ENCODE measurements around the gene ULK4.
"Not testable (repeated sequence)": the region's sequence is repeated elsewhere in the genome, so short reads cannot be mapped to it uniquely, and the experiment has no call there.

ULK4 gene

GRCh38 chr3:41581700-41582099, 380.2 kb downstream of the ULK4 start:
- DNase-seq (ENCODE audit: low read depth in 2 of 2, low spot score in 1 of 2) = no peak

GRCh38 chr3:41580274-41580959, 381.5 kb downstream of the ULK4 start:
- no peak for DNase-seq (ENCODE audit: low read depth in 2 of 2, low spot score in 1 of 2)

DNA sequence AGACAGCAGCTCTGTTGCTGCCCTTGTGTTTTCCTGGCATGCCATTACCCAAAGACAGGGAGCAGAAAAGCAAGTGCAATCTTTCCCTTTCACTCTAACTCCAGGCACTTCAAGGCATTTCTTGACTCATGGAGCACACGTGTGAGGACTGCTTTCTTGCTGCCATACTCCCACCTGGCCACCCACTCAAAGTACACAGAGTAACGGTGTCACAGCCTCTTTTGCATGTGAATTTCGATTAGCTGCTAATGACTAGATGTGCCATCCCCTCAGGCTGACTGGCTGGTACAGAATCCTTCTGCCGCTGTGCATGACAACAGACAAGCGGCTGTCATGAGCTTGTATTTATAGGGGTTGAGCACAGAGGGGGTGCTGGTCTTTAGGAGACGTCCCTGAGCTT, 382.0 kb downstream of the ULK4 start:
- no peak for DNase-seq (ENCODE audit: low read depth in 2 of 2, low spot score in 1 of 2)

- no peak for DNase-seq (ENCODE audit: low read depth in 2 of 2, low spot score in 1 of 2)
Observed at GRCh38 chr3:41578798-41579197, 383.1 kb downstream of the ULK4 start.

DNA sequence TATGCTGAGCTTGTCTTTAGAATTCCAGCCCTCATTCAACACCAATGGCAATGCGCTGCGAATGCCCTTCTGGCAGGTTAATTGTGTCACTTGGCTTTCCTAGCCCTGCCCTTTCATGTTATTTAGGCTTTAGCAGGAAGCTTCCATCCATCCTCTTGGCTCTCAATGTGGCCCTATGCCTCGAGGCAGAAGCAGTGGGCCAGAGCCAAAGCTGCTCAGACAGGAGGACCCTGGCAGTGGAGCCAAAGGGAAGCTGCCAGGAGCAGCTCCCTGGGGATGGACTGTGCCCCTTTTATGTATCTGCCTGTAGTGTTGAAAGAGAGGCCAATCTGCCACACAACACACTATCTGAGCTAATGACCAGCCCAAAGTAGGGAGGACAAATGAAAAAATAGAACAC, 386.2 kb downstream of the ULK4 start:
- no peak for DNase-seq (ENCODE audit: low read depth in 2 of 2, low spot score in 1 of 2)

- no peak for DNase-seq (ENCODE audit: low read depth in 2 of 2, low spot score in 1 of 2)
Observed at GRCh38 chr3:41574900-41575299, 387.0 kb downstream of the ULK4 start.

GRCh38 chr3:41573591-41573990, 388.3 kb downstream of the ULK4 start:
- no peak for DNase-seq (ENCODE audit: low read depth in 2 of 2, low spot score in 1 of 2)

DNA sequence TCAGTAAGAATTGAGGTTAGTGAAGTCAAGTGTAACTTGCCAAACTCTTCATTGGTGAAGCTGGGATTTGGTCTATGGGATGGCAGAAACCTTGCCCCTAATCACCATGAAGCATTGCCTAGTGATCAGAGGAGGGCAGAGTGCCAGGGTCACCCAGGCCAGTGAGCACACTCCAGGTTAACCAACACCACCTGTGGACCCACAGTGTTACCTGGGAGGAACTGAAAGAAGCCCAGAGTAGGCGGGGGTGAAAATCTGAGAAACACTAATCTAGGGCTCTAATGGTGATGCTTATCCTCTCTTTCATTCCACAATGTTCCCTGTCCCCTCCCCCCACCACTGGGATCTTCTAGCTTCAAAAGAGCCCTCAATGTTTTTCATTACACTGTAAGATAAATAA, 389.8 kb downstream of the ULK4 start:
- DNase-seq (ENCODE audit: low read depth in 2 of 2, low spot score in 1 of 2) = no peak

DNA sequence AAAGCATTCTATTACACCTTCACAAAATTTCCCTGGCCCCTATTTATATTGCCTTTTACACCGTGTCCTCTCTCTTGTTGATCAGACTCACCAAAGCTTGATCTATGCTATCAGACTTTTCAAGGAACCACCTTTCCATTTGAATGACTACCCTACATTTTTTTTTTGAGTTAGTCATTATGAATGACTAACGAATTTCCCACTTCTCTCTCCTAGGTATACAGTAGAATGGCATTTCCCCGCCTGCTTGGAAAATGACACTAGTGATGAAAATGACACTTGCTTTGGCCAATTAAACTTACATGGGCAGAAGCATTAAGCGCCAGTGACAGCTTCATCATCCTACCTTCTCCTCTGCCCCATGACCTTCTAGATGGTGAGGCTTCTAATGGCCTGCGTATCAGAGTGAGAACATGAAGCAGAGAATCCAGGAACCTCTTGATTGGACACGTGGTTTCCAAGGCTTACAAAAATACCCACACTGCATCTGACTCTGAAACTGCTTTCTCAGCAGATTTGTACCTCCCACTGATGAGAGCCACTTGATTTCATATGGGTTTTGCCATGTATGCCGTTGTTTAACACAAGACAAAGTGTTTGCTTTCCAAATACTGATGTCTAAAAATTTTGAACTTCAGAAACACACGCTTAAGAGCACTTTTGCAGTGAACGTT, 392.1 kb downstream of the ULK4 start:
- no peak for DNase-seq (ENCODE audit: low read depth in 2 of 2, low spot score in 1 of 2)

GRCh38 chr3:41565948-41566514, 395.9 kb downstream of the ULK4 start:
- DNase-seq (ENCODE audit: low read depth in 2 of 2, low spot score in 1 of 2) = no peak

DNA sequence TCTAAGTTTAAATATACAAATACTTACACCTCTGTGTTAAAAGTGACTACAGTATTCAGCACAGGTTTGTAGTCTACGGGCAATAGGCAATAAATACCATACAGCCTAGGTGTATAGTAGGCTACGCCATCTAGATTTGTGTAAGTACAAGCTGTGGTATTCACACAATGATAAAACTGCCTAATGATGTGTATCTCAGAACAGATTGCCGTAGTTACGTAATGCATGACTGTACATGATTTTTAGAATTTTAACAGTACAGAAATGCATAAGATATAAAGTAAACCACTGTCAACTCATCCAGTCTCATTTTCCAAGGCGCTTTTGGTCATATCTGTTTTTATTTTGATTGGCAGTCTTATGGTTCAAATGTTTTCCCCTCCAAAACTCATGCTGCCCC, 396.9 kb downstream of the ULK4 start:
- no peak for DNase-seq (ENCODE audit: low read depth in 2 of 2, low spot score in 1 of 2)

DNA sequence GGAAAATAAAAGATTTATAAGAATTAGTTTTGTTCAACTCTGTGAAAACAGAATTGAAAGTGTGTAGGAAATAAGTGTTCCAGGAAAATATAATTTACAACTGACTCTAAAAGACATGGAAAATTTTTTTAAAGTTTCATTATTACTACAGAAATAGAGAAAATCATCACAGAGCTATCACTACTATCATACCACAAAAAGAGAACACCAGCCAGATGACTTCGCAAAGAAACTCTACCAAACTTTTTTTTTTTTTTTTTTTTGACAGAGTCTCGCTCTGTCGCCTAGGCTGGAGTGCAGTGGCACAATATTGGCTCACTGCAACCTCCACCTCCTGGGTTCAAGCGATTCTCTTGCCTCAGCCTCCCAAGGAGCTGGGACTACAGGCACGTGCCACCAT, 405.7 kb downstream of the ULK4 start:
- DNase-seq (ENCODE audit: low read depth in 2 of 2, low spot score in 1 of 2) = not testable (repeated sequence)

- no peak for DNase-seq (ENCODE audit: low read depth in 2 of 2, low spot score in 1 of 2)
Observed at GRCh38 chr3:41532976-41533375, 428.9 kb downstream of the ULK4 start.

DNA sequence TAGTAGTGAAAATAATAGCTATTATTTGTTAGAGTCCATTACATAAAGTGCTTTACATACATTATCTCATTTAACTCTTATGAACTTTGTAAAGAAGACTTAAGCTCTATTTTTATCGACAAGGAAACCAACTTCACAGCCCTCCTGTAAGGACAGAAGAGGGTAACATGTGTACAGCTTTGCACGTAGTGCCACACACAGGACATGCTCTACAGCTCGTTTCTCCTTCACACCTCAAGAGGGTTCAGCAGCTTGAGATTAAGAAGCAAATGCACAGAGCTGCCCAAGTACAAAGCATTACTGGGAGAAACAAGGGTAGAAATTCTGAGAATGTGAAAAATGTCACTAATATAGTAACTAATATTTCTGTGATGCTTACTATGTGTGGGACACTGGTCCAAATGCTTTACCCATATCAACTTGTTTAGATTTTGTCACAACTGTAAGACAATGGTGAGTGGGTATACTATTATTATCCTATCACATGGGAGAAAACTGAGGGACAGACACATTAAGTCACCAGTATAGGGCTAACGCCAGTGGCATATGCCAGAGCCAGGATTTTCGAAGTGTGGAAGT, 434.8 kb downstream of the ULK4 start:
- no peak for DNase-seq (ENCODE audit: low read depth in 2 of 2, low spot score in 1 of 2)

DNA sequence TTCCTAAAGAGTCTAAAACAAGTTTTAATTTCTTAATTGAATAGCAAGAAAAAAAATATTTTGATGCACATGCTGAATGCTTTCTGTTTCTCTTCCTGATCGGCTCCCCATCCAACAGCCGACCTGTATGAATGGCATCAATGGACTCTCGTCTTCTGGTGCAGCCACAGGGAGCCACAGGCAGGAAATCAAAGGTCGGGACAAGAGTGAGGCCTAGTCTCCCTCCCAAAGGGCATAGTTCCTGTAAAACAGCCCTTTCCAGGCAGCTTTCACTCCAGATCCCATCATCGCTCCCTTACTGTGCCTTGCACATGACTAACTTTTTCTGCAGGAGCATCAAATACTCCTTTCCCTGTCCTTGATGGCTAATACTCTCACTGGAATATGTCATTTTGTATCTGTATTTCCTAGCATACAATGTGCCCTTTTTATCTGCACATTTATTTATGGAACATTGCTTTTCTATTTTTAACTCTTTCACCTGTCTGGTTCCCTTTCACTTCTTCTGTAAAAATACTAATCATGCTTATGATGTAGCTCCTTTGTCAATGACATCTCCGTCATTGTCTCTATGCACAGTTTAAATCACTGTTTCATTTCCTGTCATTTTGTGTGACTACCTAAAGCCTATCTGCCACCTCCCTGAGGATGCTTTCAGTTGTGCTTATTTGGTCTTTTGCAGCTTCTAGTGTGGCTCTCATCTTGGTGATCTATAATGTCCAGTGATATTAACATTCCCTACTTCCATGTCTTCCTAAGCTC, 436.4 kb downstream of the ULK4 start:
- DNase-seq (ENCODE audit: low read depth in 2 of 2, low spot score in 1 of 2) = no peak

- DNase-seq (ENCODE audit: low read depth in 2 of 2, low spot score in 1 of 2) = no peak
Observed at GRCh38 chr3:41523897-41524296, 438.0 kb downstream of the ULK4 start.

DNA sequence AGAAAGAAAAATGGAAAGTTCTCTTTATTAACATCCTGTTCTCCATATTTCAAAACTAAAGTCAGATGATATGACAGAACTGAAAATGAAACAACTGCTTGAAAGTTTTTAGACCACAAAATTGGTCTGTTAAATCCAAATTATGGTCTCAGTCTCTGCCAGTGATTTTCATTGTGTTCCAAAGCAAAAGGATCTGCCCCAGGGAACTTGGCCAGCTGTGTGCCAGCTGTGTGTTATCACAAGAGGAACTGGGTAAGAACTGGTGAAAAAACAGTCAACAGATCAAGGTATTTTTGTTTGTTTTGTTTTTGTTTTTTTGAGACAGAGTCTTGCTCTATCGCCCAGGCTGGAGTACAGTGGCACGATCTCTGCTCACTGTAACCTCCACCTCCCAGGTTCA, 439.3 kb downstream of the ULK4 start:
- no peak for DNase-seq (ENCODE audit: low read depth in 2 of 2, low spot score in 1 of 2)

- no peak for DNase-seq (ENCODE audit: low read depth in 2 of 2, low spot score in 1 of 2)
Observed at GRCh38 chr3:41521010-41521655, 440.8 kb downstream of the ULK4 start.

GRCh38 chr3:41519746-41520145, 442.2 kb downstream of the ULK4 start:
- DNase-seq (ENCODE audit: low read depth in 2 of 2, low spot score in 1 of 2) = no peak

GRCh38 chr3:41518626-41519025, 443.3 kb downstream of the ULK4 start:
- DNase-seq (ENCODE audit: low read depth in 2 of 2, low spot score in 1 of 2) = no peak

DNA sequence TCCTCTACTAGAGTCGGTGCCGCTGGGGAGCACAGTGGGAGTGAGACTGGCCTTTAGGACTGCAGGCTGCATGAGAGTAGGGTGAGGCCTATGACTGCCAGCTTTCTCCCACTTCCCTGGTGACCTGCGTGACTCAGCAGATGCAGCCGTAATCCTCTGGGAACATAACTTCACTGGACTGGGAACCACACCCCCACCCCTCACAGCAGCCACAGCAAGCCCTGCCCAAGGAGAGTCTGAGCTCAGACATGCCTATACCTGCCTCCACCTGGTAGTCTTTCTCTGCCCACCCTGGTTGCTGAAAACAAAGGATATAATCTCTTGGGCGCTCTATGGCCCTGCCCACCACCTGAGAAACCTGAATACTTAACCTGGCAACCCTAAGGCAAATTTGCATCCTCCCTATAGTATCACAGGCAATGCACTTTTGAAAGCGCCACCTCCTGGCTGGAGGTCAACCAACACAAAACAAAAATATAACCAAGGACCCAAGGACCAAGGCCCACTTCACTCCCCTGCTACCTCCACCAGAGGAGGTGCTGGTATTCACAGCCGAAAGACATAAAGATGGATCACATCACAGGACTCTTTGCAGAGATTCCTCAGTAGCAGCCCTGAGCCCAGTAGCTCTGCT, 453.7 kb downstream of the ULK4 start:
- no peak for DNase-seq (ENCODE audit: low read depth in 2 of 2, low spot score in 1 of 2)

All from stimulated activated CD8-positive, alpha-beta memory T cell treated with anti-CD3 and anti-CD28 coated beads, Interleukin-4, amount 100 ng/mL, for 4 hours (primary cell).